Adrenal gland (tissue), 12 donors: Measurements from ENCODE around the gene IRAK1BP1. TPM values are rescaled to one million over a fixed set of nuclear protein-coding genes. Genes with fewer than 3 reads are reported as not detected.
"Not testable (repeated sequence)": the region's sequence is repeated elsewhere in the genome, so short reads cannot be mapped to it uniquely, and the experiment has no call there.

Source experiments
- DNase-seq, 7 donors: peaks; one replicate each; pipeline ENCODE4 v3.0.0-alpha.2; 2019 to 2020
- H3K27ac ChIP-seq, 5 donors: fragments of 200-600 bp; sonication (generic) in 4 of 5; 1 replicate in 3 of 5; 2 replicates in 2 of 5; pipeline versions ENCODE4 v1.5.1 to v1.8.0; 2016 to 2020; ENCODE audit warnings: mild to moderate bottlenecking in 1 of 5
- H3K27me3 ChIP-seq: fragments of 200-600 bp; 2 replicates; pipeline ENCODE4 v1.8.0; 2021
- H3K36me3 ChIP-seq, 2 donors: fragments of 200-600 bp; replicated peaks in 1 of 2; 1 replicate in 1 of 2; 2 replicates in 1 of 2; pipeline versions ENCODE4 v1.5.1 to v1.8.0; 2018 to 2022
- H3K4me1 ChIP-seq, 2 donors: fragments of 200-600 bp; replicated peaks in 1 of 2; 1 replicate in 1 of 2; 2 replicates in 1 of 2; pipeline versions ENCODE4 v1.5.1 to v1.8.0; 2018 to 2021
- H3K4me3 ChIP-seq, 4 donors: fragments of 200-600 bp; sonication (generic) in 3 of 4; one replicate each; pipeline ENCODE4 v1.5.1; 2016 to 2018
- H3K9me3 ChIP-seq, 3 donors: fragments of 200-600 bp; sonication (generic) in 1 of 3; replicated peaks in 1 of 3; 1 replicate in 2 of 3; 2 replicates in 1 of 3; pipeline versions ENCODE4 v1.5.1 to v1.8.0; 2016 to 2021
- POLR2A ChIP-seq, 2 donors: fragments of 450-650 bp; IDR thresholded peaks; one replicate each; pipeline ENCODE4 v1.6.1; 2017; ENCODE audit warnings: antibody characterized with exemption in 2 of 2, mild to moderate bottlenecking in 2 of 2, moderate library complexity in 1 of 2
- WGBS, 4 donors: extraction: QIAGEN DNeasy Blood & Tissue Kit in 2 of 4; methylation state at CpG; one replicate each; pipeline versions ENCODE4 v1.1.5 to v1.1.7; 2013 to 2017; 5-methylcytosine and 5-hydroxymethylcytosine counted together
- intact Hi-C, 2 donors: fragments of 100-400 bp; cut with DNase I; formaldehyde crosslinking; loops; one replicate each; pipeline versions ENCODE4 v1.14.1 to v1.15.0; 2022 to 2023
- polyA plus RNA-seq, 3 donors: library from polyadenylated mRNA; stranded (reverse); fragments of 200-250 nt in 2 of 3; fragments of 350-450 nt in 1 of 3; fragmentation: Illumina TruSeq in 1 of 3; extraction: RNeasy Lipid Tissue Mini Kit (QIAGEN cat#74804) in 1 of 3; gene quantifications; one replicate each; pipeline ENCODE4 v1.2.3, GENCODE V29; 2013 to 2014
- total RNA-seq, 9 donors: library from RNA; depleted of rRNA in 4 of 9; stranded (reverse); fragments of >200 nt in 4 of 9; fragments of 120-200 nt in 1 of 9; fragmentation: NEBNext Ultra II Directional in 1 of 9; extraction: Animal tissue kit (Norgen Biotek cat#: 25700) in 1 of 9; gene quantifications; one replicate each; pipeline versions ENCODE4 v1.1.0 to v1.2.4, GENCODE V29; 2013 to 2023
- TF ChIP-seq, protein P1 (sequence below), 6 experiments: fragments of 450-650 bp in 4 of 6; fragments of 200-600 bp in 2 of 6; sonication (generic) in 1 of 6; IDR thresholded peaks; 1 replicate in 5 of 6; 2 replicates in 1 of 6; pipeline versions ENCODE4 v1.5.1 to v1.8.0; 2016 to 2021; ENCODE audit warnings: antibody characterized with exemption in 6 of 6, mild to moderate bottlenecking in 2 of 6, moderate library complexity in 1 of 6
- donor health status: healthy with polysubstance abuse.
- donor health status: Bipolar disorder and iron deficiency.
- donor health status: DM: yes; HTN: yes; CAD: no.
- donor health status: DM: no; HTN: no; CAD: no.
- donor health status: DM: no; HTN: no; CAD: no.
- donor health status: DM: yes; HTN: yes; CAD: no.

The IRAK1BP1 gene
- total and polyA plus RNA-seq, 12 donors = 2.0 to 8.5 (median 4.4) TPM

DNA sequence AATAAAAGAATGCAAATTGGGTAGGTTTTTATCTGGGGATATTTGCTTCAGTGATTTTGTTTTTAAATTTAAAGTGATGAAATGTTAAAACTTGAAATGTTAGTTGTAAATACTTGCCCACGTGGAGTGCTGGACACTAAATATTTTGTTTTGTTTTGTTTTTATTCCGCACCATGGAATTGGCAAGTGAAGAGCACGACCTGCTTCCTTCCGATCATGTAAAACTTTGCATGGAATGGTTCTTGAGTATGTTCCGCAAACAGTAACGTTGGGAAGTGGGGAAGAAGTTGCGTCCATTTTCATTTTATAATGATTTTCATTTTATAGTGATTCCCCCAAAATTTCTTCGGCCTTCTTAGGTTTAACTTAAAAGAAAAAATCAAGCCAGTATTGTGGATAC lies 765 bp downstream of the IRAK1BP1 start:
- Histone ChIP-seq H3K36me3 (peaks cover 0 to 4% of the 10 kb centered on the region in 2 donors), H3K27me3 (no peaks in the 10 kb centered on the region), H3K4me1 (peaks cover 0 to 6% of the 10 kb centered on the region in 2 donors), H3K9me3 (no peaks in the 10 kb centered on the region), H3K4me3 (peak overlapping the region; percentile 50 to 93 (median 86)), H3K27ac (no peak overlapping the region)
- WGBS, 4 donors = 42 to 47% (median 43%) methylated on average over 8 of the region's 8 CpGs
- TF ChIP-seq, protein P1, sequence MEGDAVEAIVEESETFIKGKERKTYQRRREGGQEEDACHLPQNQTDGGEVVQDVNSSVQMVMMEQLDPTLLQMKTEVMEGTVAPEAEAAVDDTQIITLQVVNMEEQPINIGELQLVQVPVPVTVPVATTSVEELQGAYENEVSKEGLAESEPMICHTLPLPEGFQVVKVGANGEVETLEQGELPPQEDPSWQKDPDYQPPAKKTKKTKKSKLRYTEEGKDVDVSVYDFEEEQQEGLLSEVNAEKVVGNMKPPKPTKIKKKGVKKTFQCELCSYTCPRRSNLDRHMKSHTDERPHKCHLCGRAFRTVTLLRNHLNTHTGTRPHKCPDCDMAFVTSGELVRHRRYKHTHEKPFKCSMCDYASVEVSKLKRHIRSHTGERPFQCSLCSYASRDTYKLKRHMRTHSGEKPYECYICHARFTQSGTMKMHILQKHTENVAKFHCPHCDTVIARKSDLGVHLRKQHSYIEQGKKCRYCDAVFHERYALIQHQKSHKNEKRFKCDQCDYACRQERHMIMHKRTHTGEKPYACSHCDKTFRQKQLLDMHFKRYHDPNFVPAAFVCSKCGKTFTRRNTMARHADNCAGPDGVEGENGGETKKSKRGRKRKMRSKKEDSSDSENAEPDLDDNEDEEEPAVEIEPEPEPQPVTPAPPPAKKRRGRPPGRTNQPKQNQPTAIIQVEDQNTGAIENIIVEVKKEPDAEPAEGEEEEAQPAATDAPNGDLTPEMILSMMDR (IDR thresholded peaks at IDR 0.05) = no peak
- no peak for TF ChIP-seq POLR2A (IDR thresholded peaks at IDR 0.05)
- intact Hi-C loops = no loop called here
- DNase-seq = no peak

DNA sequence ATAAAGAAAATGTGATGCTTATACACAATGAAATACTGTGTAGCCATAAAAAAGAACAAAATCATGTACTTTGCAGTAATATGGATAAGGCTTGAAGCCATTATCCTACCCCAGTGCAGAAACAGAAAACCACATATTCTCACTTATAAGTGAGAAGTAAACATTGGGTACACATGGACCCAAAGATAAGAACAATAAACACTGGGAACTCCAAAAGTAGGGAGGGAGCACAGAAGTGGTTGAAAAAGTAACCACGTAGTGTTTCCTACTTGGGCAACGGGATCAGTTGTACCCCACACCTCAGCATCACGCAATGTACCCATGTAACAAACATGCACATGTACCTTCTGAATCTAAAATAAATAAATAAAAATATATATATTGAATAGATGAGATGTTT lies 8.2 kb downstream of the IRAK1BP1 start:
- no peak overlapping the region for H3K4me3 ChIP-seq
- H3K27me3 ChIP-seq = no peaks in the 10 kb centered on the region
- H3K9me3 ChIP-seq = no peaks in the 10 kb centered on the region
- H3K27ac ChIP-seq = no peak overlapping the region
- no peaks in the 10 kb centered on the region for H3K4me1 ChIP-seq
- no peak for TF ChIP-seq POLR2A (IDR thresholded peaks at IDR 0.05)
- TF ChIP-seq, protein P1 (IDR thresholded peaks at IDR 0.05) = no peak
- intact Hi-C loops = no loop called here
- no peak for DNase-seq
- WGBS, 4 donors = 81 to 98% (median 94%) methylated on average over 3 of the region's 3 CpGs
- no peaks in the 10 kb centered on the region for H3K36me3 ChIP-seq

DNA sequence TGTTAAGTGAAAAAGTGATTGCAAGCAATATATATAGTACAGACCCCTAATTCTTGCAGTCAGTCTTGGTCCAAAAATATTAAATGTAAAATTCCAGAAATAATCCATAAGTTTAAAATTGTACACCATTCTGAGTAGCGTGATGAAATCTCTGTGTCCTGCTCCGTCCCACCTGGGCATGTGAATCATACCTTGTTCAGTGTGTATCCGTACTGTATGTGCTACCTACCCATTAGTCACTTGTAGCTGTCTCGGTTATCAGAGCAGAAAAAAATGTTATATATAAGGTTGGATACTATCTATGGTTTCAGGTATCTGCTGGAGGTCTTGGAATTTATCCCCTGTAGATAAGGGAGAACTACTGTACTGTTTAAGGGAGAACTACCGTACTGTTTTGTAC lies 16.3 kb downstream of the IRAK1BP1 start:
- WGBS, 4 donors = 87 to 95% (median 91%) methylated on average over 5 of the region's 5 CpGs
- H3K4me3 ChIP-seq = no peak overlapping the region
- no peak for DNase-seq
- no peaks in the 10 kb centered on the region for H3K27me3 ChIP-seq
- intact Hi-C loops = no loop called here
- no peak overlapping the region for H3K27ac ChIP-seq
- no peak for TF ChIP-seq POLR2A (IDR thresholded peaks at IDR 0.05)
- TF ChIP-seq, protein P1 (IDR thresholded peaks at IDR 0.05) = no peak
- no peaks in the 10 kb centered on the region for H3K36me3 ChIP-seq
- no peaks in the 10 kb centered on the region for H3K4me1 ChIP-seq
- no peaks in the 10 kb centered on the region for H3K9me3 ChIP-seq

DNA sequence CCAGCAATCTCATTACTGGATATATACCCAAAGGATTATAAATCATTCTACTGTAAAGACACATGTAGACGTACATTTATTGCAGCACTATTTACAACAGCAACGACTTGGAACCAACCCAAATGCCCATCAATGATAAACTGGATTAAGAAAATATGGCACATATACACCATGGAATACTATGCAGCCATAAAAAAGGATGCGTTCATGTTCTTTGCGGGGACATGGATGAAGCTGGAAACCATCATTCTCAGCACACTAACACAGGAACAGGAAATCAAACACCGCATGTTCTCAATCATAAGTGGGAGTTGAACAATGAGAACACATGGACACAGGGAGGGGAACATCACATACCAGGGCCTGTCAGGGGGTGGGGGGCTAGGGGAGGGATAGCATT lies 22.6 kb downstream of the IRAK1BP1 start:
- H3K4me3 ChIP-seq, H3K27ac ChIP-seq: not testable (repeated sequence)

DNA sequence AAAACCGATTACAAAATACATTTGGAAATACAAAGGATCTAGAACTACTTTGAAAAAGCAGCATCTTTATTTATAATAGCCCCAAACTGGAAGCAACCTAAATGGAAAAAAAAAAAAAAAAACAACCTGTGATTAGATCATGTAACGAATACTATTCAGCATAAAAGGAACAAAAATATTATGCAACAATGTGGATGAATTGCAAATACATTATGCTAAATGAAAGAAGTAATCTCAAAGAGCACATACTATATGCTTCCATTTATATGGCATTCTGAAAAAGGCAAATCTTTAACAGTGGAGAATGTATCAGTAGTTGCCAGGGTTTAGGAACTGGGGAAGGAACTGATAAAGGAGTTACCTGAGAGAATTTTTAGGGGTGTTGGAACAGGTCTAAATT lies 28.9 kb downstream of the IRAK1BP1 start:
- no peak overlapping the region for H3K27ac ChIP-seq
- TF ChIP-seq, protein P1 (IDR thresholded peaks at IDR 0.05) = no peak
- TF ChIP-seq POLR2A (IDR thresholded peaks at IDR 0.05) = no peak
- H3K9me3 ChIP-seq = no peaks in the 10 kb centered on the region
- H3K4me1 ChIP-seq = peaks cover 0 to 4% of the 10 kb centered on the region in 2 donors
- H3K4me3 ChIP-seq = no peak overlapping the region
- WGBS, 4 donors = 83 to 91% (median 87%) methylated on average over 2 of the region's 2 CpGs
- intact Hi-C loops = no loop called here
- DNase-seq = no peak
- H3K27me3 ChIP-seq = no peaks in the 10 kb centered on the region
- H3K36me3 ChIP-seq = no peaks in the 10 kb centered on the region

More for the DNA sequence above, 22.6 kb downstream of the IRAK1BP1 start:
- DNase-seq, H3K9me3 ChIP-seq, intact Hi-C loops, H3K36me3 ChIP-seq, H3K4me1 ChIP-seq, H3K27me3 ChIP-seq: not testable (repeated sequence)
- WGBS, 4 donors = 94 to 95% (median 94%) methylated on average over 5 of the region's 5 CpGs
